NCI-H345 (cell line): ENCODE measurements around the gene DOC2A.
"Not testable (repeated sequence)": the region's sequence is repeated elsewhere in the genome, so short reads cannot be mapped to it uniquely, and the experiment has no call there.

Source experiments
- DNase-seq: peaks from one replicate; lab custom pipeline; 2025; lab: John Stamatoyannopoulos, UW

DOC2A gene

GRCh38 chr16:29973384-29974246 lies 37.2 kb downstream of the DOC2A start, which contains the start of gene TAOK2:
Gene TAOK2 (plus strand): TSS chr16:29973868. CDS start chr16:29977773, 3,905 bp downstream.
- DNase-seq: peak; percentile 99

GRCh38 chr16:29972992-29973383 lies 37.8 kb downstream of the DOC2A start:
- DNase-seq: no peak

- no peak for DNase-seq
Observed at GRCh38 chr16:29972500-29972899, 38.3 kb downstream of the DOC2A start.

GRCh38 chr16:29971304-29971703 lies 39.5 kb downstream of the DOC2A start:
- DNase-seq: no peak

- DNase-seq: no peak
Observed at GRCh38 chr16:29968205-29968604, 42.6 kb downstream of the DOC2A start.

- no peak for DNase-seq
Observed at GRCh38 chr16:29963021-29963743, 47.6 kb downstream of the DOC2A start.

- no peak for DNase-seq
Observed at GRCh38 chr16:29962344-29962994, 48.4 kb downstream of the DOC2A start.

- DNase-seq: peak; percentile 96
Observed at GRCh38 chr16:29961479-29962343, 49.1 kb downstream of the DOC2A start, which contains the start of gene TMEM219. Gene TMEM219 (plus strand): TSS chr16:29962079. CDS start chr16:29963144, 1,065 bp downstream.

- no peak for DNase-seq
Observed at GRCh38 chr16:29961127-29961478, 49.7 kb downstream of the DOC2A start.

GRCh38 chr16:29959821-29960220 lies 51.0 kb downstream of the DOC2A start:
- not testable (repeated sequence) for DNase-seq

- DNase-seq: no peak
Observed at GRCh38 chr16:29959293-29959692, 51.5 kb downstream of the DOC2A start.

- no peak for DNase-seq
Observed at GRCh38 chr16:29958756-29959155, 52.1 kb downstream of the DOC2A start.
